Fibroblast of the conjunctiva (primary cell): ENCODE results near the gene CCL13.

Experiments
- DNase-seq: peaks from one replicate; pipeline ENCODE4 v3.0.0-alpha.2; 2010; ENCODE audit warnings: low read depth

The CCL13 gene

GRCh38 chr17:34384822-34385605 lies 28.7 kb downstream of the CCL13 start:
- no peak for DNase-seq

- DNase-seq = no peak
Observed at GRCh38 chr17:34386343-34386696, 30.0 kb downstream of the CCL13 start.

- no peak for DNase-seq
Observed at GRCh38 chr17:34386697-34387550, 30.6 kb downstream of the CCL13 start.

GRCh38 chr17:34387566-34387965 lies 31.3 kb downstream of the CCL13 start:
- no peak for DNase-seq

GRCh38 chr17:34389126-34389750 lies 33.0 kb downstream of the CCL13 start:
- no peak for DNase-seq

GRCh38 chr17:34390649-34391048 lies 34.4 kb downstream of the CCL13 start:
- DNase-seq = no peak

GRCh38 chr17:34391241-34391640 lies 35.0 kb downstream of the CCL13 start:
- no peak for DNase-seq

- no peak for DNase-seq
Observed at GRCh38 chr17:34393401-34393800, 37.1 kb downstream of the CCL13 start.

- DNase-seq = no peak
Observed at GRCh38 chr17:34397265-34397664, 41.0 kb downstream of the CCL13 start.

GRCh38 chr17:34398990-34399389 lies 42.7 kb downstream of the CCL13 start:
- DNase-seq = no peak

GRCh38 chr17:34399725-34400124 lies 43.4 kb downstream of the CCL13 start:
- DNase-seq = no peak

- DNase-seq = no peak
Observed at GRCh38 chr17:34400301-34400931, 44.1 kb downstream of the CCL13 start.

- DNase-seq = no peak
Observed at GRCh38 chr17:34401165-34401564, 44.9 kb downstream of the CCL13 start.

- DNase-seq = no peak
Observed at GRCh38 chr17:34403006-34403405, 46.7 kb downstream of the CCL13 start.

- DNase-seq = no peak
Observed at GRCh38 chr17:34406226-34406625, 49.9 kb downstream of the CCL13 start.
